Spleen (tissue), 7 donors: ENCODE results near the gene GAGE10.

Source experiments
- POLR2A ChIP-seq, 3 donors: fragments of 450-650 bp; IDR thresholded peaks; one replicate each; pipeline ENCODE4 v1.5.1; 2017; ENCODE audit warnings: antibody characterized with exemption in 3 of 3, mild to moderate bottlenecking in 1 of 3
- POLR2AphosphoS5 ChIP-seq, 3 donors: sonication (generic); formaldehyde crosslinking; IDR thresholded peaks; one replicate each; pipeline ENCODE4 v1.5.1; 2017; ENCODE audit warnings: antibody characterized with exemption in 3 of 3
- TF ChIP-seq, protein P1 (sequence below), 11 experiments: fragments of 200-600 bp in 7 of 11; fragments of 450-650 bp in 4 of 11; sonication (generic) in 4 of 11; IDR thresholded peaks in 8 of 11; conservative IDR thresholded peaks in 3 of 11; 1 replicate in 7 of 11; 2 replicates in 4 of 11; pipeline versions ENCODE4 v1.4.0 to v1.8.0; 2016 to 2021; ENCODE audit warnings: antibody characterized with exemption in 11 of 11, inconsistent platforms in 4 of 11, mild to moderate bottlenecking in 1 of 11
- donor health status: DM: no; HTN: no; CAD: no; lungs with moderate emphysema.
- donor health status: DM: no; HTN: no; CAD: no.
- donor health status: DM: no; HTN: no; CAD: no.

DNA sequence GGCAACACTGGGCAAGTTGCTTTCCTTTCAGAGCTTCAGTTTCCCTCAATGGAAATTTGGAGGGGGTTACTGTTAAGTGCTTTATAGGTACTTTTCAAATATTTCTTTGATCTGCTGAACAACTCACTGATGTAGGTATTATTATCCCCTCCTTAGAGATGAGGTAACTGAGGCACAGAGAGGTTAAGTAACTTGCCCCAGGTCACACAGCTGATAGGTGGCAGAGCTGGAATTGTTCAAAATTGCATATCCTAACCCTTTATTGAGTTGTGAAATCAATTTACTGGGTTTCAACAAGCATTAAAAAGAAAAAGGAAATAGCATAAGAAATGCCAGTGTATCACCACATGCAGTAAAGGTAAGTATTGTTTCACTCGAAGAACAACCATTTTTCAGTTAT, 27.2 kb upstream of the GAGE10 start:
- no peak for TF ChIP-seq POLR2A (IDR thresholded peaks at IDR 0.05)
- no peak for TF ChIP-seq POLR2AphosphoS5 (IDR thresholded peaks at IDR 0.05)
- TF ChIP-seq, protein P1, sequence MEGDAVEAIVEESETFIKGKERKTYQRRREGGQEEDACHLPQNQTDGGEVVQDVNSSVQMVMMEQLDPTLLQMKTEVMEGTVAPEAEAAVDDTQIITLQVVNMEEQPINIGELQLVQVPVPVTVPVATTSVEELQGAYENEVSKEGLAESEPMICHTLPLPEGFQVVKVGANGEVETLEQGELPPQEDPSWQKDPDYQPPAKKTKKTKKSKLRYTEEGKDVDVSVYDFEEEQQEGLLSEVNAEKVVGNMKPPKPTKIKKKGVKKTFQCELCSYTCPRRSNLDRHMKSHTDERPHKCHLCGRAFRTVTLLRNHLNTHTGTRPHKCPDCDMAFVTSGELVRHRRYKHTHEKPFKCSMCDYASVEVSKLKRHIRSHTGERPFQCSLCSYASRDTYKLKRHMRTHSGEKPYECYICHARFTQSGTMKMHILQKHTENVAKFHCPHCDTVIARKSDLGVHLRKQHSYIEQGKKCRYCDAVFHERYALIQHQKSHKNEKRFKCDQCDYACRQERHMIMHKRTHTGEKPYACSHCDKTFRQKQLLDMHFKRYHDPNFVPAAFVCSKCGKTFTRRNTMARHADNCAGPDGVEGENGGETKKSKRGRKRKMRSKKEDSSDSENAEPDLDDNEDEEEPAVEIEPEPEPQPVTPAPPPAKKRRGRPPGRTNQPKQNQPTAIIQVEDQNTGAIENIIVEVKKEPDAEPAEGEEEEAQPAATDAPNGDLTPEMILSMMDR (IDR thresholded peaks at IDR 0.05 in 8 of 11, conservative IDR thresholded peaks at IDR 0.05 in 3 of 11): no peak
